Lower lobe of right lung (tissue), 2 donors: ENCODE measurements around the gene HRH3. TPM values are rescaled to one million over a fixed set of nuclear protein-coding genes. Genes with fewer than 3 reads are reported as not detected.

Experiments
- ATAC-seq, 2 donors: fragments of 200-7000 bp; cut with Tn5 transposase; one replicate each; pipeline ENCODE4 v1.9.1; 2020 to 2022; ENCODE audit warnings: mild to moderate bottlenecking in 2 of 2, moderate library complexity in 2 of 2
- DNase-seq: peaks from one replicate; pipeline ENCODE4 v3.0.0-alpha.2; 2020
- H3K27ac ChIP-seq: fragments of 200-600 bp; one replicate; pipeline ENCODE4 v1.8.0; 2022
- H3K27me3 ChIP-seq: fragments of 200-600 bp; one replicate; pipeline ENCODE4 v1.8.0; 2022; ENCODE audit warnings: low read depth
- H3K36me3 ChIP-seq: fragments of 200-600 bp; one replicate; pipeline ENCODE4 v1.8.0; 2022; ENCODE audit warnings: mild to moderate bottlenecking
- H3K4me1 ChIP-seq: fragments of 200-600 bp; one replicate; pipeline ENCODE4 v1.8.0; 2022
- H3K4me3 ChIP-seq: fragments of 200-600 bp; one replicate; pipeline ENCODE4 v1.8.0; 2022; ENCODE audit warnings: mild to moderate bottlenecking
- H3K9me3 ChIP-seq: fragments of 200-600 bp; one replicate; pipeline ENCODE4 v1.8.0; 2022
- intact Hi-C: fragments of 100-400 bp; cut with DNase I; formaldehyde crosslinking; loops from one replicate; pipeline ENCODE4 v1.11.0; 2022
- total RNA-seq: library from RNA; stranded (reverse); fragmentation: NEBNext Ultra II Directional; extraction: Animal tissue kit (Norgen Biotek cat#: 25700); gene quantifications from one replicate; pipeline ENCODE4 v1.2.1, GENCODE V29; 2021
- TF ChIP-seq, protein P1 (sequence below): fragments of 200-600 bp; IDR thresholded peaks from one replicate; pipeline ENCODE4 v1.8.0; 2022; ENCODE audit warnings: antibody characterized with exemption, mild to moderate bottlenecking
- donor health status: DM: no; HTN: yes; CAD: no; lungs with severe emphysema.

Gene HRH3
- total RNA-seq, 1 donor from 2014 or later, result not detected

- DNase-seq, result no peak
- ATAC-seq, result no peak
- intact Hi-C loops, result no loop called here
- Histone ChIP-seq H3K36me3 (peaks cover 29% of the 10 kb centered on the region), H3K27ac (no peak overlapping the region), H3K9me3 (no peaks in the 10 kb centered on the region), H3K4me1 (peaks cover 4% of the 10 kb centered on the region), H3K27me3 (no peaks in the 10 kb centered on the region), H3K4me3 (no peak overlapping the region)
- TF ChIP-seq, protein P1, sequence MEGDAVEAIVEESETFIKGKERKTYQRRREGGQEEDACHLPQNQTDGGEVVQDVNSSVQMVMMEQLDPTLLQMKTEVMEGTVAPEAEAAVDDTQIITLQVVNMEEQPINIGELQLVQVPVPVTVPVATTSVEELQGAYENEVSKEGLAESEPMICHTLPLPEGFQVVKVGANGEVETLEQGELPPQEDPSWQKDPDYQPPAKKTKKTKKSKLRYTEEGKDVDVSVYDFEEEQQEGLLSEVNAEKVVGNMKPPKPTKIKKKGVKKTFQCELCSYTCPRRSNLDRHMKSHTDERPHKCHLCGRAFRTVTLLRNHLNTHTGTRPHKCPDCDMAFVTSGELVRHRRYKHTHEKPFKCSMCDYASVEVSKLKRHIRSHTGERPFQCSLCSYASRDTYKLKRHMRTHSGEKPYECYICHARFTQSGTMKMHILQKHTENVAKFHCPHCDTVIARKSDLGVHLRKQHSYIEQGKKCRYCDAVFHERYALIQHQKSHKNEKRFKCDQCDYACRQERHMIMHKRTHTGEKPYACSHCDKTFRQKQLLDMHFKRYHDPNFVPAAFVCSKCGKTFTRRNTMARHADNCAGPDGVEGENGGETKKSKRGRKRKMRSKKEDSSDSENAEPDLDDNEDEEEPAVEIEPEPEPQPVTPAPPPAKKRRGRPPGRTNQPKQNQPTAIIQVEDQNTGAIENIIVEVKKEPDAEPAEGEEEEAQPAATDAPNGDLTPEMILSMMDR, result no peak
Measured at GRCh38 chr20:62252342-62252966, 32.4 kb upstream of the HRH3 start.

DNA sequence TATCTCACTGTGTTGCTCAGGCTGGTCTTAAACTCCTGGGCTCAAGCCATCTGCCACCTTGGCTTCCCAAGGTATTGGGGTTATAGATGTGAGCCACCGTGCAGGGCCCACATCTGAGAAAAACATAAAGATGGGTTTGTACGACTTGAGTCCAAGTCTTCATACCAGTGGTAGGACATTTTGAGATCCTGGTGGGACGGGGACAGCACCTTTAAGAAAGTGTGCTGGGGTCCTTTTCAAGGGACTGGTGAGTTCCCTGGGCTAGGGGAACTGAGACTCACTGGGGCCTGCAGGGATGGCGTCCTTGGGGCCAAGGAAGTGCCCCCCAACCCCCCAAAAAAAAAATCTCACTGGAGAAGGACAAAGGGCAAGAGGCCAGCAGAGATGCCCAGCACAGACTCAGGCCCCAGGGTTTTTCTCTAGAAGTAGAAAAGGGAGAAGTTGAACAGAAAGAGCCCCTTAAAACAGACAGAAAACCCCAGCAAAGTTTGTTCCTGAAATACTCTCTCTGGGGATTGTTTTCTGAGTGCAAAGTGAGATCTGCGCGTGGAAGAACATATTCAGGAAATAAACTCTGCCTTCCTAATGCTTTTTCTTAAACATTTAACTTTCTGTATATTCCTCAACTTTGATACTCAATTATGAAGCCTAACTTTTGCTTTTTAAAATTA lies 28.9 kb upstream of the HRH3 start:
- no peak for DNase-seq
- peaks cover 3% of the 10 kb centered on the region for H3K36me3 ChIP-seq
- H3K27me3 ChIP-seq, result no peaks in the 10 kb centered on the region
- H3K4me3 ChIP-seq, result no peak overlapping the region
- no peak overlapping the region for H3K27ac ChIP-seq
- ATAC-seq, result no peak
- intact Hi-C loops, result no loop called here
- peaks cover 20% of the 10 kb centered on the region for H3K4me1 ChIP-seq
- TF ChIP-seq, protein P1, result no peak
- H3K9me3 ChIP-seq, result no peaks in the 10 kb centered on the region

- TF ChIP-seq, protein P1, result no peak
- intact Hi-C loops, result no loop called here
- no peaks in the 10 kb centered on the region for H3K27me3 ChIP-seq
- peaks cover 22% of the 10 kb centered on the region for H3K4me1 ChIP-seq
- DNase-seq, result no peak
- H3K36me3 ChIP-seq, result peaks cover 12% of the 10 kb centered on the region
- H3K27ac ChIP-seq, result no peak overlapping the region
- peak in 1 of 2 donors; percentile 16 for ATAC-seq
- no peaks in the 10 kb centered on the region for H3K9me3 ChIP-seq
- H3K4me3 ChIP-seq, result no peak overlapping the region
Measured at GRCh38 chr20:62246872-62247652, 27.0 kb upstream of the HRH3 start.

DNA sequence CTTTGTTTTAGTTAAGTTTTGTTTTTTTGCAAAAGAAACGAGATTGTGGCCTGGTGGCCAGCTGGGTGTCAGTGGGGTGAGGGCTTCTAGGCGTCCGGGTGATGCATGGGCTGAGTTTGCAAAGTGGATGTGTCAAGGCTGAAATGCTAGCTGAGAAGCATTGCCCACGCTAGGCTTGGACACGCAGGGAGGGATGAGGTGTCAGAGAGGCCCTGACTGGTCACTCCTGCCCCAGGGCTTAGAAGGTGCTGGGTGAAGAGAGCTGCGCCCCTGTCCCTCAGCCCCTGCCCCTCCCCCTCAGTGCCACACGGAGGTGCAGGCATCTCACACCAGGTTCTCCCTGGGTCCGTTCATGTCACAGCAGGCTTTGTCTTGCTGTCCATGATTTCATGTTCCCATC lies 26.4 kb upstream of the HRH3 start:
- no peaks in the 10 kb centered on the region for H3K27me3 ChIP-seq
- H3K4me1 ChIP-seq, result peaks cover 28% of the 10 kb centered on the region
- ATAC-seq (no peak), DNase-seq (no peak)
- peaks cover 14% of the 10 kb centered on the region for H3K36me3 ChIP-seq
- no peak overlapping the region for H3K27ac ChIP-seq
- intact Hi-C loops, result no loop called here
- no peaks in the 10 kb centered on the region for H3K9me3 ChIP-seq
- H3K4me3 ChIP-seq, result no peak overlapping the region
- TF ChIP-seq, protein P1, result no peak

DNA sequence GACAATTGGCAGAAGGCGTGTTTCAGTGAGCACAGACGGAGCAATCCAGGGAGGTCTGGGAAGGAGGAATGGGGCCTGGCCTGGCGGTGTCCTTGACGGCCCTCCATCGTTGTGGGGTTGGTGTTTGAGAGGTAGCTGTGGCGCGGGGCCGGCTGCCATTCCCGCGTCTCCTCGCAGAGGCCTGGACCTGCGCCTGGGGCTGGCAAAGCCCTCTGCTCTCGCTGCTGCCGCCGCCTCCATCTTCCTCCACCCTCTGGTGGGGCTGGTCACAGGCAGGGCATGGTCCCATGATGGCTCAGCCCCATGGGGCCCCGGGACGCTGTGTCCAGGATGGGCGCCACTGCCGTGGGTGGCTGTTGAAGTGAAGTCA lies 25.8 kb upstream of the HRH3 start:
- Histone ChIP-seq H3K27me3 (no peaks in the 10 kb centered on the region), H3K4me3 (no peak overlapping the region), H3K27ac (no peak overlapping the region), H3K9me3 (no peaks in the 10 kb centered on the region), H3K4me1 (peaks cover 28% of the 10 kb centered on the region), H3K36me3 (peaks cover 18% of the 10 kb centered on the region)
- no peak for DNase-seq
- ATAC-seq, result no peak
- intact Hi-C loops, result no loop called here
- TF ChIP-seq, protein P1, result no peak
